Osteoblast (primary cell): ENCODE results near the gene TRMT2A. TPM values are rescaled to one million over a fixed set of nuclear protein-coding genes. Genes with fewer than 3 reads are reported as not detected.

ENCODE experiments used
- DNase-seq: peaks from one replicate; pipeline ENCODE4 v3.0.0; 2011; ENCODE audit warnings: low spot score, mixed read lengths; ENCODE audit not compliant: insufficient read length; ENCODE audit errors: missing footprints
- H2AFZ ChIP-seq: 2 replicates; pipeline ENCODE4 v1.6.0; 2011; ENCODE audit warnings: mild to moderate bottlenecking, low read length
- H3K27ac ChIP-seq: 2 replicates; pipeline ENCODE4 v1.5.1; 2011; ENCODE audit warnings: mild to moderate bottlenecking, low read depth, low read length, moderate library complexity
- H3K27me3 ChIP-seq: 2 replicates; pipeline ENCODE4 v1.6.0; 2012; ENCODE audit warnings: mild to moderate bottlenecking, control low read depth, inconsistent platforms, low read length, moderate library complexity; ENCODE audit not compliant: insufficient read depth
- H3K36me3 ChIP-seq: 2 replicates; pipeline ENCODE4 v1.5.1; 2011; ENCODE audit warnings: mild to moderate bottlenecking, low read length, control low read depth, moderate library complexity; ENCODE audit not compliant: insufficient read depth
- H3K4me1 ChIP-seq: 2 replicates; pipeline ENCODE4 v1.5.1; 2011; ENCODE audit warnings: mild to moderate bottlenecking, low read length, control low read depth, moderate library complexity; ENCODE audit not compliant: insufficient read depth
- H3K4me2 ChIP-seq: 2 replicates; pipeline ENCODE4 v1.6.0; 2011; ENCODE audit warnings: mild to moderate bottlenecking, low read length; ENCODE audit not compliant: insufficient read depth
- H3K4me3 ChIP-seq: fragments of 200-600 bp; sonication (generic); 3 replicates; pipeline ENCODE4 v1.5.1; 2012; ENCODE audit warnings: mild to moderate bottlenecking, low read length, inconsistent platforms; ENCODE audit not compliant: insufficient read depth
- H3K79me2 ChIP-seq: 2 replicates; pipeline ENCODE4 v1.6.0; 2012; ENCODE audit warnings: mild to moderate bottlenecking, low read length, control low read depth, inconsistent platforms; ENCODE audit not compliant: insufficient read depth
- H3K9me3 ChIP-seq: 2 replicates; pipeline ENCODE4 v1.5.1; 2011; ENCODE audit warnings: low read depth, low read length, control low read depth
- H4K20me1 ChIP-seq: 2 replicates; pipeline ENCODE4 v1.6.0; 2012; ENCODE audit warnings: mild to moderate bottlenecking, low read length, control low read depth; ENCODE audit not compliant: insufficient read depth
- total RNA-seq: library from RNA; depleted of rRNA; stranded (reverse); fragments of >200 nt; gene quantifications from 2 replicates; pipeline ENCODE4 v1.2.3, GENCODE V29; 2012
- TF ChIP-seq, protein P1 (sequence below): IDR thresholded peaks from 2 replicates; pipeline ENCODE4 v1.5.1; 2011; ENCODE audit warnings: mild to moderate bottlenecking, low read depth, low read length, moderate library complexity; ENCODE audit errors: extremely low read depth

TRMT2A gene
- total RNA-seq, 1 donor, result 43.8 TPM

DNA sequence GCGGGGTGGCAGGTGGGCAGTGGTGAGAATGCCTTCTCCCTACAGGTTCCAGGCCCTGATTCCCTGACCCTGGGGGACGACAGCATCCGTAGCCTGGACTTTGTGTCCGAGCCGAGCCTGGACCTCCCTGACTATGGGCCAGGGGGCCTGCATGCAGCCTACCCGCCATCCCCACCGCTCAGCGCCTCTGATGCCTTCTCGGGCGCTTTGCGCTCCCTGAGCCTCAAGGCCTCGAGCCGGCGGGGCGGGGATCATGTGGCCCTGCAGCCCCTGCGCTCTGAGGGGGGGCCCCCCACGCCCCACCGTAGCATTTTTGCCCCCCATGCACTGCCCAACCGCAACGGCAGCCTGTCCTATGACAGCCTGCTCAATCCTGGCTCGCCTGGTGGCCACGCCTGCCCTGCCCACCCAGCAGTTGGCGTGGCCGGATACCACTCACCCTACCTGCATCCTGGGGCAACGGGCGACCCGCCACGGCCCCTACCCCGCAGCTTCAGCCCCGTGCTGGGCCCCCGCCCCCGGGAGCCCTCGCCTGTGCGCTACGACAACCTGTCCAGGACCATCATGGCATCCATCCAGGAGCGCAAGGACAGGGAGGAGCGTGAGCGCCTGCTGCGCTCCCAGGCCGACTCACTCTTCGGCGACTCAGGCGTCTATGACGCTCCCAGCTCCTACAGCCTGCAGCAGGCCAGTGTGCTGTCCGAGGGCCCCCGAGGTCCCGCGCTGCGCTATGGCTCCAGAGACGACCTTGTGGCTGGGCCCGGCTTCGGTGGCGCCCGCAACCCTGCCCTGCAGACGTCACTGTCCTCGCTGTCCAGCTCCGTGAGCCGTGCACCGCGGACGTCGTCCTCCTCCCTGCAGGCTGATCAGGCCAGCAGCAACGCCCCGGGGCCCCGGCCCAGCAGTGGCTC, 25.9 kb upstream of the TRMT2A start:
- DNase-seq, result no peak
- Histone ChIP-seq H4K20me1 (peaks cover 5% of the 10 kb centered on the region), H2AFZ (no peak overlapping the region), H3K79me2 (peaks cover 35% of the 10 kb centered on the region), H3K4me1 (peaks cover 21% of the 10 kb centered on the region), H3K9me3 (no peaks in the 10 kb centered on the region), H3K4me3 (no peak overlapping the region), H3K27ac (peak overlapping the region; percentile 76), H3K4me2 (no peak overlapping the region), H3K27me3 (no peaks in the 10 kb centered on the region), H3K36me3 (peaks cover 5% of the 10 kb centered on the region)
- TF ChIP-seq, protein P1, sequence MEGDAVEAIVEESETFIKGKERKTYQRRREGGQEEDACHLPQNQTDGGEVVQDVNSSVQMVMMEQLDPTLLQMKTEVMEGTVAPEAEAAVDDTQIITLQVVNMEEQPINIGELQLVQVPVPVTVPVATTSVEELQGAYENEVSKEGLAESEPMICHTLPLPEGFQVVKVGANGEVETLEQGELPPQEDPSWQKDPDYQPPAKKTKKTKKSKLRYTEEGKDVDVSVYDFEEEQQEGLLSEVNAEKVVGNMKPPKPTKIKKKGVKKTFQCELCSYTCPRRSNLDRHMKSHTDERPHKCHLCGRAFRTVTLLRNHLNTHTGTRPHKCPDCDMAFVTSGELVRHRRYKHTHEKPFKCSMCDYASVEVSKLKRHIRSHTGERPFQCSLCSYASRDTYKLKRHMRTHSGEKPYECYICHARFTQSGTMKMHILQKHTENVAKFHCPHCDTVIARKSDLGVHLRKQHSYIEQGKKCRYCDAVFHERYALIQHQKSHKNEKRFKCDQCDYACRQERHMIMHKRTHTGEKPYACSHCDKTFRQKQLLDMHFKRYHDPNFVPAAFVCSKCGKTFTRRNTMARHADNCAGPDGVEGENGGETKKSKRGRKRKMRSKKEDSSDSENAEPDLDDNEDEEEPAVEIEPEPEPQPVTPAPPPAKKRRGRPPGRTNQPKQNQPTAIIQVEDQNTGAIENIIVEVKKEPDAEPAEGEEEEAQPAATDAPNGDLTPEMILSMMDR, result no peak

- Histone ChIP-seq H4K20me1 (peaks cover 20% of the 10 kb centered on the region), H3K4me3 (no peak overlapping the region), H3K79me2 (peaks cover 50% of the 10 kb centered on the region), H3K9me3 (no peaks in the 10 kb centered on the region), H3K36me3 (peaks cover 5% of the 10 kb centered on the region), H3K27ac (peak overlapping the region; percentile 76), H3K27me3 (no peaks in the 10 kb centered on the region), H3K4me2 (no peak overlapping the region), H2AFZ (no peak overlapping the region), H3K4me1 (peaks cover 23% of the 10 kb centered on the region)
- TF ChIP-seq, protein P1, result no peak
- peak; percentile 98 for DNase-seq
Observed at GRCh38 chr22:20141186-20142077, 24.4 kb upstream of the TRMT2A start.

DNA sequence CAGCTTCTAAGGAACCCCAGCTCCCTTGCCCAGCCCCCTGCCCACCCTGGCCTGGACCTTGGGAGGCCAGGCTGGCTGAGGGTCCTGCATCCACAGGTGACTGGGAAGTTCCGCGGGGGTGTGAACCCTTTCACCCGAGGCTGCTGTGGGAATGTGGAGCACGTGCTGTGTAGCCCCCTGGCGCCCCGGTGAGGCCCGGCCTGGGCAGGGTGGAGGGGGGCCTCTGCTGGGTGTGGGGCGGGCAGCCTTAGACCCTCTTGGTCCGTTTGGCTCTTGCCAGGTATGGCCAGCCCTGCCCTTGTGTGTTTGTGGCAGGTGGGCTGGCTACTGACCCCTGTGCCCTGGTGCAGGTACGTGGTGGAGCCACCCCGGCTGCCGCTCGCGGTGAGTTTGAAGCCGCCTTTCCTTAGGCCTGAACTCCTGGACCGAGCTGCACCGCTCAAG, 23.5 kb upstream of the TRMT2A start:
- Histone ChIP-seq H3K36me3 (peaks cover 5% of the 10 kb centered on the region), H2AFZ (no peak overlapping the region), H3K27me3 (no peaks in the 10 kb centered on the region), H3K4me3 (no peak overlapping the region), H3K79me2 (peaks cover 59% of the 10 kb centered on the region), H3K27ac (no peak overlapping the region), H3K4me1 (peaks cover 23% of the 10 kb centered on the region), H3K9me3 (no peaks in the 10 kb centered on the region), H4K20me1 (peaks cover 29% of the 10 kb centered on the region), H3K4me2 (no peak overlapping the region)
- TF ChIP-seq, protein P1, result no peak
- DNase-seq, result no peak

- no peaks in the 10 kb centered on the region for H3K9me3 ChIP-seq
- H3K36me3 ChIP-seq, result peaks cover 5% of the 10 kb centered on the region
- DNase-seq, result no peak
- no peak overlapping the region for H2AFZ ChIP-seq
- no peak overlapping the region for H3K4me2 ChIP-seq
- peaks cover 64% of the 10 kb centered on the region for H3K79me2 ChIP-seq
- no peaks in the 10 kb centered on the region for H3K27me3 ChIP-seq
- H3K4me3 ChIP-seq, result no peak overlapping the region
- H4K20me1 ChIP-seq, result peaks cover 34% of the 10 kb centered on the region
- TF ChIP-seq, protein P1, result no peak
- H3K27ac ChIP-seq, result no peak overlapping the region
- peaks cover 23% of the 10 kb centered on the region for H3K4me1 ChIP-seq
Observed at GRCh38 chr22:20140107-20140445, 23.1 kb upstream of the TRMT2A start.
